Measurements from ENCODE around the gene TFPT.

Gene TFPT

GRCh38 chr19:54121259-54121658, 5.8 kb upstream of the TFPT start:
- Histone ChIP-seq H3K4me2 (ENCODE audit: low read depth, low read length) (no peak overlapping the region), H3K9me3 (replicated peaks; ENCODE audit: insufficient read depth, low read length) (no peaks in the 10 kb centered on the region), H4K20me1 (ENCODE audit: insufficient read depth, low read length) (no peaks in the 10 kb centered on the region), H3K36me3 (replicated peaks; ENCODE audit: insufficient read depth, low read length) (no peaks in the 10 kb centered on the region), H3K9ac (ENCODE audit: low read length) (no peak overlapping the region), H3F3A (ENCODE audit: insufficient read depth, low read length) (no peaks in the 10 kb centered on the region), H3K4me1 (ENCODE audit: low read length) (peaks cover 4% of the 10 kb centered on the region; the same call in 1 of the 2 replicates), H3K27ac (ENCODE audit: low read length) (no peak overlapping the region), H3K4me3 (ENCODE audit: low read length) (no peak overlapping the region), H3K79me2 (ENCODE audit: low read length) (peaks cover 11% of the 10 kb centered on the region), H2AFZ (ENCODE audit: low read length) (no peak overlapping the region), H3K27me3 (replicated peaks; ENCODE audit: insufficient read depth, low read length) (no peaks in the 10 kb centered on the region), H3K9me2 (replicated peaks; ENCODE audit: insufficient read depth, low read length) (no peaks in the 10 kb centered on the region)
- no peak for TF ChIP-seq CTCF (IDR thresholded peaks at IDR 0.05; ENCODE audit: low read length)
- TF ChIP-seq EZH2phosphoT487 (IDR thresholded peaks at IDR 0.05; ENCODE audit: low read length), result no peak
- DNase-seq, result no peak

- Histone ChIP-seq H3K9me3 (replicated peaks; ENCODE audit: insufficient read depth, low read length) (no peaks in the 10 kb centered on the region), H2AFZ (ENCODE audit: low read length) (peak overlapping the region; percentile 80), H4K20me1 (ENCODE audit: insufficient read depth, low read length) (no peaks in the 10 kb centered on the region), H3K79me2 (ENCODE audit: low read length) (peaks cover 26% of the 10 kb centered on the region), H3K4me3 (ENCODE audit: low read length) (peak overlapping the region; percentile 85), H3K9ac (ENCODE audit: low read length) (peak overlapping the region; percentile 82; the same call in 1 of the 2 replicates), H3F3A (ENCODE audit: insufficient read depth, low read length) (no peaks in the 10 kb centered on the region), H3K36me3 (replicated peaks; ENCODE audit: insufficient read depth, low read length) (no peaks in the 10 kb centered on the region), H3K27me3 (replicated peaks; ENCODE audit: insufficient read depth, low read length) (no peaks in the 10 kb centered on the region), H3K9me2 (replicated peaks; ENCODE audit: insufficient read depth, low read length) (no peaks in the 10 kb centered on the region), H3K4me2 (ENCODE audit: low read depth, low read length) (peak overlapping the region; percentile 92), H3K27ac (ENCODE audit: low read length) (no peak overlapping the region), H3K4me1 (ENCODE audit: low read length) (peaks cover 4% of the 10 kb centered on the region; the same call in 1 of the 2 replicates)
- DNase-seq, result no peak
- TF ChIP-seq EZH2 (optimal IDR thresholded peaks at IDR 0.05; ENCODE audit: low read depth, low read length) (no peak), EZH2phosphoT487 (IDR thresholded peaks at IDR 0.05; ENCODE audit: low read length) (no peak), CTCF (IDR thresholded peaks at IDR 0.05; ENCODE audit: low read length) (no peak)
These were observed 933 bp downstream of the TFPT start for GRCh38 chr19:54114340-54115108.

- H4K20me1 ChIP-seq (ENCODE audit: insufficient read depth, low read length), result no peaks in the 10 kb centered on the region
- peaks cover 15% of the 10 kb centered on the region for H3K79me2 ChIP-seq (ENCODE audit: low read length)
- H3K4me3 ChIP-seq (ENCODE audit: low read length), result no peak overlapping the region
- H3K9ac ChIP-seq (ENCODE audit: low read length), result no peak overlapping the region
- no peaks in the 10 kb centered on the region for H3K9me3 ChIP-seq (replicated peaks; ENCODE audit: insufficient read depth, low read length)
- no peak for TF ChIP-seq CTCF (IDR thresholded peaks at IDR 0.05; ENCODE audit: low read length)
- no peak for TF ChIP-seq EZH2 (optimal IDR thresholded peaks at IDR 0.05; ENCODE audit: low read depth, low read length)
- H2AFZ ChIP-seq (ENCODE audit: low read length), result no peak overlapping the region
- no peaks in the 10 kb centered on the region for H3K9me2 ChIP-seq (replicated peaks; ENCODE audit: insufficient read depth, low read length)
- H3K27ac ChIP-seq (ENCODE audit: low read length), result no peak overlapping the region
- H3K4me2 ChIP-seq (ENCODE audit: low read depth, low read length), result no peak overlapping the region
- H3F3A ChIP-seq (ENCODE audit: insufficient read depth, low read length), result no peaks in the 10 kb centered on the region
- DNase-seq, result no peak
- H3K36me3 ChIP-seq (replicated peaks; ENCODE audit: insufficient read depth, low read length), result no peaks in the 10 kb centered on the region
- no peaks in the 10 kb centered on the region for H3K27me3 ChIP-seq (replicated peaks; ENCODE audit: insufficient read depth, low read length)
- no peaks in the 10 kb centered on the region for H3K4me1 ChIP-seq (ENCODE audit: low read length)
These were observed 5.8 kb downstream of the TFPT start for GRCh38 chr19:54109651-54110050.
